Transverse colon (tissue), 4 donors: ENCODE measurements around the gene FUNDC2. TPM values are rescaled to one million over a fixed set of nuclear protein-coding genes. Genes with fewer than 3 reads are reported as not detected.

Experiments
- DNase-seq: peaks from one replicate; pipeline ENCODE4 v3.0.0-alpha.2; 2019
- H3K27ac ChIP-seq, 4 donors: fragments of 200-600 bp; sonication (generic); 2 replicates each; pipeline ENCODE4 v1.5.1; 2016 to 2018; ENCODE audit warnings: inconsistent platforms in 4 of 4
- H3K27me3 ChIP-seq: fragments of 200-600 bp; sonication (generic); 2 replicates; pipeline ENCODE4 v1.5.1; 2017; ENCODE audit warnings: inconsistent platforms
- H3K36me3 ChIP-seq, 4 donors: fragments of 200-600 bp; sonication (generic); 2 replicates each; pipeline ENCODE4 v1.5.1; 2017 to 2019; ENCODE audit warnings: inconsistent platforms in 4 of 4
- H3K4me1 ChIP-seq, 4 donors: fragments of 200-600 bp; sonication (generic); 2 replicates each; pipeline ENCODE4 v1.5.1; 2017 to 2020; ENCODE audit warnings: inconsistent platforms in 4 of 4
- H3K4me3 ChIP-seq, 4 donors: fragments of 200-600 bp; sonication (generic); 1 replicate in 1 of 4; 2 replicates in 3 of 4; pipeline versions ENCODE4 v1.5.1 to v1.6.1; 2017 to 2019; ENCODE audit warnings: inconsistent platforms in 4 of 4
- H3K9me3 ChIP-seq, 2 donors: fragments of 200-600 bp; sonication (generic); 2 replicates each; pipeline ENCODE4 v1.5.1; 2017 to 2019; ENCODE audit warnings: inconsistent platforms in 2 of 2
- CTCF ChIP-seq, 5 experiments: fragments of 200-600 bp in 3 of 5; fragments of 450-650 bp in 2 of 5; sonication (generic) in 3 of 5; IDR thresholded peaks; 1 replicate in 2 of 5; 2 replicates in 3 of 5; pipeline ENCODE4 v1.5.1; 2016 to 2017; ENCODE audit warnings: antibody characterized with exemption in 5 of 5, inconsistent platforms in 3 of 5, mild to moderate bottlenecking in 2 of 5, moderate library complexity in 1 of 5
- EP300 ChIP-seq: sonication (generic); formaldehyde crosslinking; IDR thresholded peaks from one replicate; pipeline ENCODE4 v1.6.1; 2017; ENCODE audit warnings: antibody characterized with exemption, low read depth
- POLR2A ChIP-seq: fragments of 450-650 bp; IDR thresholded peaks from one replicate; pipeline ENCODE4 v1.6.1; 2016; ENCODE audit warnings: antibody characterized with exemption, mild to moderate bottlenecking, moderate library complexity
- POLR2AphosphoS5 ChIP-seq, 3 donors: sonication (generic); formaldehyde crosslinking; IDR thresholded peaks; one replicate each; pipeline ENCODE4 v1.6.1; 2016; ENCODE audit warnings: antibody characterized with exemption in 3 of 3
- WGBS, 2 donors: methylation state at CpG; one replicate each; pipeline ENCODE4 v1.1.5; 2018; ENCODE audit warnings: low coverage in 1 of 2; 5-methylcytosine and 5-hydroxymethylcytosine counted together
- in situ Hi-C, 4 donors: fragments of 200-750 bp; cut with MboI; loops; one replicate each; pipeline versions ENCODE4 v1.15.0 to v1.15.1; 2017; ENCODE audit warnings: low sequenced_read_pairs in 3 of 4, low pct_ligation_motif_present in 1 of 4, low pct_unique_long_range_greater_than_20kb in 1 of 4
- intact Hi-C: fragments of 100-400 bp; cut with DNase I; formaldehyde crosslinking; loops from one replicate; pipeline ENCODE4 v1.15.1; 2023; ENCODE audit warnings: low total_unique reads
- total RNA-seq, 4 donors: library from RNA; depleted of rRNA; stranded (reverse); fragments of >200 nt; gene quantifications; one replicate each; pipeline ENCODE4 v1.1.0, GENCODE V29; 2016

FUNDC2 gene
- total RNA-seq, 4 donors from 2014 or later: 7.8 to 42.9 (median 32.9) TPM

DNA sequence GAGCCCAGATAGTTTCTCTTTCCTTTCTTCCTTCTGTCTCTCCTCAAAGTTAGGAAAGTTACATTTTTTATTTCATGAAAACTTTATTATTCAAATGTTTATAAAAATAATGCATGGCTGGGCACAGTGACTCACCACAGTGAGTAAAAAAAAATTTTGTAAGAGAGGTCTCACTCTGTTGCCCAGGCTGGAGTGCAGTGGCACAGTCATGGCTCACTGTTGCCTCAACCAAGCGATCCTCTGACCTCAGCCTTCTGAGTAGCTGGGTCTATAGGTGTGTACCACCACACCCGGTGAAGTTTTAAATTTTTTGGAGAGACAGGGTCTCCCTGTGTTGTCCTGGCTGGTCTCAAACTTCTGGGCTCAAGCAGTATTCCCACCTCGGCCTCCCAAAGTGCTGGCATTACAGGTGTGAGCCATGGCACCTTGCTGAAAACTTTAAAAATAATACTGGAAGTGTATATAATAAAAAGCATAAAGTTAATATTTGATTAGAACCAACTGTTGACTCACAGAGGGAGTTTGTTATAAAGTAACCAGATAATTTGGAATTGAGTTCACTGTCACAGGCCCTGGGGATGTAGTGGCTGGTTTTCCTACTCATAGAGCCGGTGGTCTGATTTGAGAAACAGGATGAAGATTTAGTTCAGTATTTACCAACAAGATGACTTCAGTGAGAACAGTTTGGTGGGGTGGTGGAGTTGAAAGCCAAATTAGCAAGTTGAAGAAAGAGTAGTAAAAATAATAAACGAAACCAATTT is 26.3 kb downstream of the FUNDC2 start:
- peak overlapping the region in 2 of 4 donors; percentile 2 to 35 for H3K27ac ChIP-seq
- intact Hi-C loops: no loop called here
- no peaks in the 10 kb centered on the region for H3K36me3 ChIP-seq
- no peak for TF ChIP-seq EP300
- no peak for TF ChIP-seq CTCF (IDR thresholded peaks at IDR 0.05)
- TF ChIP-seq POLR2A: no peak
- TF ChIP-seq POLR2AphosphoS5 (IDR thresholded peaks at IDR 0.05): no peak
- no peak for DNase-seq
- in situ Hi-C loops: no loop called here
- no peaks in the 10 kb centered on the region for H3K27me3 ChIP-seq
- H3K4me1 ChIP-seq: peaks cover 0 to 13% (median 3%) of the 10 kb centered on the region in 4 donors
- WGBS, 2 donors: 53 to 66% methylated on average over 3 to 5 of the region's 5 CpGs
- H3K4me3 ChIP-seq: no peak overlapping the region
- H3K9me3 ChIP-seq: no peaks in the 10 kb centered on the region

- H3K27ac ChIP-seq: peak overlapping the region in 1 of 4 donors; percentile 35
- in situ Hi-C loops: no loop called here
- no peak for TF ChIP-seq POLR2AphosphoS5 (IDR thresholded peaks at IDR 0.05)
- TF ChIP-seq POLR2A: no peak
- TF ChIP-seq EP300: no peak
- TF ChIP-seq CTCF (IDR thresholded peaks at IDR 0.05): no peak
These were observed 27.0 kb downstream of the FUNDC2 start for GRCh38 chrX:155053656-155054055.

GRCh38 chrX:155054255-155054654 is 27.6 kb downstream of the FUNDC2 start:
- in situ Hi-C loops (no loop called here), intact Hi-C loops (no loop called here)
- WGBS, 2 donors: 89 to 100% methylated on average over 1 to 4 of the region's 4 CpGs
- Histone ChIP-seq H3K27me3 (no peaks in the 10 kb centered on the region), H3K4me1 (peaks cover 0 to 10% (median 3%) of the 10 kb centered on the region in 4 donors), H3K27ac (no peak overlapping the region), H3K9me3 (no peaks in the 10 kb centered on the region), H3K4me3 (no peak overlapping the region), H3K36me3 (no peaks in the 10 kb centered on the region)
- TF ChIP-seq POLR2AphosphoS5 (IDR thresholded peaks at IDR 0.05): no peak
- no peak for TF ChIP-seq EP300
- TF ChIP-seq CTCF (IDR thresholded peaks at IDR 0.05): no peak
- no peak for TF ChIP-seq POLR2A
- no peak for DNase-seq

More at GRCh38 chrX:155053656-155054055, 27.0 kb downstream of the FUNDC2 start:
- H3K9me3 ChIP-seq: no peaks in the 10 kb centered on the region
- no peak for DNase-seq
- no peak overlapping the region for H3K4me3 ChIP-seq
- no peaks in the 10 kb centered on the region for H3K36me3 ChIP-seq
- 56% methylated on average over 3 of the region's 3 CpGs; no CpG with 5 or more reads in 1 of the 2 donors for WGBS, 2 donors
- H3K4me1 ChIP-seq: peaks cover 0 to 13% (median 3%) of the 10 kb centered on the region in 4 donors
- no peaks in the 10 kb centered on the region for H3K27me3 ChIP-seq
- intact Hi-C loops: no loop called here

GRCh38 chrX:155055494-155055893 is 28.9 kb downstream of the FUNDC2 start:
- no peak for TF ChIP-seq POLR2A
- intact Hi-C loops (no loop called here), in situ Hi-C loops (no loop called here)
- no peaks in the 10 kb centered on the region for H3K9me3 ChIP-seq
- H3K4me3 ChIP-seq: no peak overlapping the region
- no peaks in the 10 kb centered on the region for H3K36me3 ChIP-seq
- H3K4me1 ChIP-seq: peaks cover 0 to 10% (median 3%) of the 10 kb centered on the region in 4 donors
- no peaks in the 10 kb centered on the region for H3K27me3 ChIP-seq
- 74% methylated on average over 3 of the region's 3 CpGs; no CpG with 5 or more reads in 1 of the 2 donors for WGBS, 2 donors
- no peak for DNase-seq
- no peak overlapping the region for H3K27ac ChIP-seq
